Activated naive CD4-positive, alpha-beta T cell treated with anti-CD3 and anti-CD28 coated beads, Interleukin-2, amount 50 U/mL, for 72 hours (primary cell): ENCODE measurements around the gene RFPL3. TPM values are rescaled to one million over a fixed set of nuclear protein-coding genes. Genes with fewer than 3 reads are reported as not detected.
"Not testable (repeated sequence)": the region's sequence is repeated elsewhere in the genome, so short reads cannot be mapped to it uniquely, and the experiment has no call there.

Experiments
- ATAC-seq, 2 donors: fragments of 150-1000 bp; cut with Tn5 transposase; 2 replicates each; pipeline ENCODE4 v1.10.0; 2021; ENCODE audit warnings: mild to moderate bottlenecking in 2 of 2, moderate library complexity in 2 of 2
- DNase-seq, 2 donors: peaks; one replicate each; pipeline ENCODE4 v3.0.0; 2021 to 2022; ENCODE audit warnings: low spot score in 2 of 2
- H3K27ac Mint-ChIP-seq, 2 donors: one replicate each; pipeline ENCODE4 v1.8.0; 2022; ENCODE audit warnings: mild to moderate bottlenecking in 2 of 2, mixed read lengths in 2 of 2
- H3K36me3 Mint-ChIP-seq, 2 donors: one replicate each; pipeline ENCODE4 v1.8.0; 2022; ENCODE audit warnings: mixed read lengths in 2 of 2
- H3K9me3 Mint-ChIP-seq, 2 donors: one replicate each; pipeline ENCODE4 v1.8.0; 2022; ENCODE audit warnings: mixed read lengths in 2 of 2
- total RNA-seq, 2 donors: library from RNA; stranded (reverse); gene quantifications; one replicate each; pipeline ENCODE4 v1.2.3, GENCODE V29; 2022

RFPL3 gene
- total RNA-seq, 2 donors from 2014 or later = not detected

DNA sequence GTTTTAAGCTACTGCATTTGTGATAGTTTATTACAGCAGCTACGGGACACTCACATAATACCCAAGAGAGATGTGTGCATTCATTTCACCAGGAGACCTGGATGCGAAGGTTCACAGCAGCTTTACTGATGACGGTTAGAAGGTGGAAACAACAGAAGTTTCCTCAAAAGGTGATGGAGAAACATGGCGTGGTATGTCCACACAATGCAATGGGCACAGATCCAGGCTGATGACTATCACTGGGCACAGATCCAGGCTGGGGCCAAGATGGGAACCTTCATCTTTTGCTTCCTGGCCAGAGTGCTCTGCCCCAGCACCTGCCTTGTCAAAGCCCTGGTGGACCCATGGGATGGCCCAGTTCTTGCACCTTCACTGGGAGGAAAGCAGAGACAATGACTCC, 30.6 kb upstream of the RFPL3 start:
- DNase-seq (no peak), ATAC-seq (no peak)
- H3K36me3 Mint-ChIP-seq = no peaks in the 10 kb centered on the region
- no peaks in the 10 kb centered on the region for H3K9me3 Mint-ChIP-seq
- no peak overlapping the region for H3K27ac Mint-ChIP-seq

GRCh38 chr22:32327596-32328171, 30.0 kb upstream of the RFPL3 start:
- DNase-seq (no peak), ATAC-seq (no peak)
- Mint-ChIP-seq H3K36me3 (no peaks in the 10 kb centered on the region), H3K9me3 (no peaks in the 10 kb centered on the region), H3K27ac (no peak overlapping the region)

DNA sequence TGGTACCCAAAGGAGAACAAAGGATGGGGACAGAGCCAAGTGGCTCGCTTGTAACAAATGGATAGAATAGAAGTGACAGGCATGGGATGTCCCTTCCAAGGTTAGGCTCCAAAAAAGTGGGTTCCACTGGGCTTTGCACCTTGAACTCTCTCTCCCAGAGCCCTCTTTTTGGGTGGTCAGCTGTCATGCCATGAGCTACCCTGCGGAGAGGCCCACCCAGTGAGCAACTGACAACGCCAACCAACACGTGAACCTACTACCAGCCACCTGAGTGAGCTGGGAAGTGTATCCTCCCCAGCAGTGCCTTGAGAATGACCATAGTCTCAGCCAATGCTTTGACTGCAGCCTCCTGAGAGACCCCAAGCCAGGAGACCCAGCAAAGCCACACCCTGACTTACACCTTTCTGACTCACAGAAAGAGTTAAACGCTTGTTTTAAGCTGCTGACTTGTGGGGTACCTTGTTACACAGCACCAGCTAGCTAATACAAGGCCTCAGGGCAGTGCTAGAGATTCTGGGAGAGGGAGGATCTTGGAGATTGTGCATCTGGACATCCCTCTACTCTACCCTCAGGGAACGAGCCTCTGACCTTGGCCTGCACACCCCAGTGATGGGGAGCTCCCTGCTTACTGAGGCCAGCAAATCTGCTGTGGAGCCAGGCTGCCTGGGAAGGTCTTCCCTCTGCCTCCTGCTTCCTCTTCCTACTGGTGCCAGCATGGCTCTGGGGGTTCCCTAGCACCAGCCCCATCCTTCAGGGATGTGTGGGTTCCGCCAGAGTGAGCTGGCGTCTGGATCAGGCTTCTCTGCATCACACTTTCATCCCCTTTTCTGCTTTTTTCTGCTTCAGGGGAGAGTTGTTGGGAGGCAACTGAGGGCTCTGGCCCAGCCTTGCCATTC, 29.1 kb upstream of the RFPL3 start:
- no peaks in the 10 kb centered on the region for H3K36me3 Mint-ChIP-seq
- no peak overlapping the region for H3K27ac Mint-ChIP-seq
- ATAC-seq (no peak), DNase-seq (no peak)
- no peaks in the 10 kb centered on the region for H3K9me3 Mint-ChIP-seq

DNA sequence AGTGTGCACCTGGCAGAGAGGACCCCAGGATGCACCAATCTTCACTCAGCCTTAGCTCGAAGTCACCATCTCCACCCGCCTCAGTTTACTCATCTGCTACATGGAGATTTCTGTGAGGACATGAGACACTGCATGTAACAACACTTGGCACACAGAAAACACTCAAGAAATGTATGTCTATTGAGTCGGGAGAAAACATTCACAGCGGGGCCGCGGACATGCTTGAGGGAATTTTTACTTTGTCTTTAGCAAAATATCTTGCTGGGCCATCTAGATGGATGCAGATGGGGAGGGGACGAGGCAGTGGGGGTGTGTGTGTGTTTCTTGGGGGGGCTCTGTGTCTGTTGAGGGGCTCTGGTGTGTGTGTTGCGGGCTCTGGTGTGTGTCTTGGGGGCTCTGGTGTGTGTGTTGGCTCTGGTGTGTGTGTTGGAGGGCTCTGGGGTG, 28.4 kb upstream of the RFPL3 start:
- no peaks in the 10 kb centered on the region for H3K36me3 Mint-ChIP-seq
- H3K27ac Mint-ChIP-seq = no peak overlapping the region
- DNase-seq (no peak), ATAC-seq (no peak)
- H3K9me3 Mint-ChIP-seq = no peaks in the 10 kb centered on the region

- Mint-ChIP-seq H3K36me3 (no peaks in the 10 kb centered on the region), H3K27ac (no peak overlapping the region), H3K9me3 (no peaks in the 10 kb centered on the region)
- DNase-seq = no peak
- ATAC-seq = no peak
Observed at GRCh38 chr22:32331236-32331917, 26.3 kb upstream of the RFPL3 start.

DNA sequence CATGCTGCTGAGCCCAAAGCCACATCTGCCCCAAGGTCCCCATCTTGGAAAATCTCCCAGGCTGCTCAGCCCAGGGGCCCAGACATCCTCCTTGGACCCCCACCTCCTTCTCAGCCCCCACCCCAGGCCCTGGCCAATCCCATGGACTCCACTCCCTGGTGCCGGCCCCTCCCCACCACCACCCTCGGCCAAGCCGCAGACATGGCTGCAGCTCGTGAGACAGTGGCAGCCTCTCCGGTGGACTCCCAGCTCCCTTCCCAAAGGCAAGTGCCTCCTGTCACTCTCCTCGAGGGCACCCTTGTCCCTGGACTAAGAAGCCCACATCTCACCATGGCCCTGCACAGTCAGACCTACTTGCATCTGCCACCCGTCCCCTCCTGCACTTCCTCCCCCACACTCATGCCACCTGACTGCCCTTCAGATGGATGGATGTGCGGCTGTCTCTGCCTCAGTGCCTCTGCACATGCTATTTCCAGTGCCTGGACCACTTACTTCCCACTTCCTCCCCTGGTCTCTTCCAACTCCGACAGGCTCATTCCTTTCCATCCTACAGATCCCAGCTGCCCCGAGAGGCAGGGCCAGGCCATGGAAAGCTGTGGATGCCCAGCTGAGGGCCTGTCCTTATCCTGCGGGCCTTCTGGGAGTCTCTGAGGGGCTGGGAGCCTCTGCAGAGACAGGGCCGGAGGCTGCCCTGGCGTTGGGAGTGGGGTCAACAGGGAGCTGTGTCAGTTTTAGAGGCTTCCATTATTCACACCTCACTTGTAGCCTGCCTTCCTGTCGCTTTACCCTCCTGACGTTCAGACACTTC, 25.5 kb upstream of the RFPL3 start:
- ATAC-seq (no peak), DNase-seq (no peak)
- H3K27ac Mint-ChIP-seq = no peak overlapping the region
- no peaks in the 10 kb centered on the region for H3K9me3 Mint-ChIP-seq
- H3K36me3 Mint-ChIP-seq = no peaks in the 10 kb centered on the region

GRCh38 chr22:32333141-32333768, 24.4 kb upstream of the RFPL3 start:
- Mint-ChIP-seq H3K36me3 (no peaks in the 10 kb centered on the region), H3K27ac (no peak overlapping the region), H3K9me3 (no peaks in the 10 kb centered on the region)
- ATAC-seq (no peak), DNase-seq (no peak)

- Mint-ChIP-seq H3K27ac (no peak overlapping the region), H3K36me3 (no peaks in the 10 kb centered on the region), H3K9me3 (no peaks in the 10 kb centered on the region)
- DNase-seq (no peak), ATAC-seq (no peak)
Observed at GRCh38 chr22:32333769-32334659, 23.7 kb upstream of the RFPL3 start.

GRCh38 chr22:32334660-32335365, 22.9 kb upstream of the RFPL3 start:
- H3K9me3 Mint-ChIP-seq = no peaks in the 10 kb centered on the region
- no peak for ATAC-seq
- H3K27ac Mint-ChIP-seq = no peak overlapping the region
- no peak for DNase-seq
- no peaks in the 10 kb centered on the region for H3K36me3 Mint-ChIP-seq

- Mint-ChIP-seq H3K9me3 (no peaks in the 10 kb centered on the region), H3K27ac (no peak overlapping the region), H3K36me3 (no peaks in the 10 kb centered on the region)
- ATAC-seq = no peak
- no peak for DNase-seq
Observed at GRCh38 chr22:32335471-32335870, 22.2 kb upstream of the RFPL3 start.

DNA sequence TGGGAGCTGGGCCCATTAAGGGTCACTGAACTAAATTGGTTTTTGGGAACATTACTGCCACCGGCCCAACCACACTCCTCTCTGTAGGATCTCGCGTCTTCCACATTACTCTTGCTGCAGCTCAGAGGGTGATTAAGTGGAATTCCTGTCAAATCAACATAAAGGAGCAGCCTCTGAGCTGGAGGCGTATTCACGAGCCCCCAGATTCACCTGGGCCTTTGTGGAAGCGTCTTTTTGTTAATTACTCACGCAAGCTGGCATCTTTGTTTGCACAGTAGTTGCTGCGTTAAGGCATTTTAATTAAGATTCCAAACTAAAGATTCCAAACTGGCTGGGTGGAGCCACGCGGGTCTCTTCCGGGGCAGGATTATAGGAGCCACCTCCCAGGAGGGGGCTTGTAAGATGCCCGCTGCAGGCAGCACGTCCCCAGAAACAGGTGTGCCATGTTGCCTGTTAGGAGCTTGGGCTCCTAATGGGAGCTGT, 21.5 kb upstream of the RFPL3 start:
- Mint-ChIP-seq H3K36me3 (no peaks in the 10 kb centered on the region), H3K27ac (no peak overlapping the region), H3K9me3 (no peaks in the 10 kb centered on the region)
- no peak for ATAC-seq
- DNase-seq = no peak

DNA sequence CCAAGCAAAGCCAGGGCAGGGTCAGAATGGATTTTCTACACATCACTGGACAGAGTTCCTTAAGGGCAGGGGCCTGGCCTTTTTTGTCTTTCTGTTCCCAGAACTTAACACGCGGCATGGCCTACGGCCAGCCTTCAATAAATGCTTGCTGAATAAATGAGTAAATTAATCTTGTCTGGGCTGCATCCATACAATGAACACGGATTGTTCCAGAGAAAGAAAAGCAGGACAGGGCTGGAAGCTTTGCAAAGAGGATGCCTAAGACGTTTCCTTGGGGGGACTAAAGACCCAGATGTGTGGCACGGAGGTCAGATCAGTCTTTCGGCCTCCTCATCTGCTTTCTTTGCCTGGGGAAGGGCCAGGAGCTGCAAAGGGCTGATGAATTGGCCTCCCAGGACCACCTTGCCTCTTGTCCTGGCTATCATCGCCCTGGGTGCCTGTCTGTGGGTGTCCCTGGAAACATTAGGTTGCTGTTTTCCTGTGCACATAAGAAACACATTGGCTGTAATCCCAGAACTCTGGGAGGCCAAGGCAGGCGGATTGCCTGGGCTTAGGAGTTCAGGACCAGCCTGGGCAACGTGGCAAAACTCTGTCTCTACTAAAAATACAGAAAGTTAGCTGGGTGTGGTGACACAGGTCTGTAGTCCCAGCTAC, 20.8 kb upstream of the RFPL3 start:
- no peak for DNase-seq
- Mint-ChIP-seq H3K27ac (no peak overlapping the region), H3K9me3 (no peaks in the 10 kb centered on the region), H3K36me3 (no peaks in the 10 kb centered on the region)
- no peak for ATAC-seq

GRCh38 chr22:32337425-32337824, 20.2 kb upstream of the RFPL3 start:
- DNase-seq, ATAC-seq, H3K27ac Mint-ChIP-seq, H3K9me3 Mint-ChIP-seq, H3K36me3 Mint-ChIP-seq: not testable (repeated sequence)

DNA sequence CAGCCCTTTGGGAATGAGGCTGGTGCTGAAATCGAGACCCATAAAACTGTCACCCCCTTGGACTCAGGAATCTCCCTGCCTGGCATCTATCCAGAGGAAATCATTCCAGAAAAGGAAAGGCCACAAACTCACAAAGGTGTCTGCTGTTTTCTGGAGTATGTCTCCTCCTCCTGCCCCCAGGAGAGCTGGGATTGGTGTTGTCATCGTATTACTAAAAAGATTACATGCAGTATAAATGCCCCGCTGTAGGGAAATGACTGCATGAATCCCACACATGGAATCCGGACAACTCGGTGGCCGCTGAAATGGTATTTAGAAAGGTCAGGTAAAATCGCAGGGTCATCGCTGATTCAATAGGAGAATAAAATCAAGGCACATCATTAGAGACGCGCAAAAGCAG, 18.9 kb upstream of the RFPL3 start:
- ATAC-seq (no peak), DNase-seq (no peak)
- no peaks in the 10 kb centered on the region for H3K9me3 Mint-ChIP-seq
- H3K36me3 Mint-ChIP-seq = no peaks in the 10 kb centered on the region
- H3K27ac Mint-ChIP-seq = no peak overlapping the region
